GM18508 (cell line): ENCODE results near the gene ACVR2B.

Source experiments
- ATAC-seq: cut with Tn5 transposase; IDR thresholded peaks from one replicate; pipeline ENCODE4 v1.9.1; 2021; ENCODE audit warnings: moderate number of reproducible peaks; ENCODE audit not compliant: insufficient read depth, unreplicated experiment

The ACVR2B gene

GRCh38 chr3:38522002-38522401, 68.3 kb downstream of the ACVR2B start:
- no peak for ATAC-seq

- no peak for ATAC-seq
These were observed 70.5 kb downstream of the ACVR2B start for GRCh38 chr3:38524141-38524739.

- ATAC-seq: no peak
These were observed 73.1 kb downstream of the ACVR2B start for GRCh38 chr3:38526792-38527191.

- no peak for ATAC-seq
These were observed 74.8 kb downstream of the ACVR2B start for GRCh38 chr3:38528457-38528856.

- no peak for ATAC-seq
These were observed 78.8 kb downstream of the ACVR2B start for GRCh38 chr3:38532529-38532928.

GRCh38 chr3:38533285-38533976, 79.7 kb downstream of the ACVR2B start:
- ATAC-seq: no peak

GRCh38 chr3:38534180-38534579, 80.5 kb downstream of the ACVR2B start:
- ATAC-seq: no peak

- no peak for ATAC-seq
These were observed 80.9 kb downstream of the ACVR2B start for GRCh38 chr3:38534604-38535003.

- no peak for ATAC-seq
These were observed 83.0 kb downstream of the ACVR2B start for GRCh38 chr3:38536671-38537070.

GRCh38 chr3:38538773-38539353, 85.2 kb downstream of the ACVR2B start:
- ATAC-seq: no peak

GRCh38 chr3:38541806-38542205, 88.1 kb downstream of the ACVR2B start:
- no peak for ATAC-seq
